SJCRH30 (cell line): ENCODE results near the gene FNDC5. TPM values are rescaled to one million over a fixed set of nuclear protein-coding genes. Genes with fewer than 3 reads are reported as not detected.

Source experiments
- DNase-seq, 2 experiments: peaks; one replicate each; pipeline ENCODE4 v3.0.0-alpha.2; 2015 to 2020
- H3K27ac ChIP-seq: fragments of 250-450 bp; sonication (Bioruptor Pico); 2 replicates; pipeline ENCODE4 v1.5.1; 2020; ENCODE audit warnings: mild to moderate bottlenecking, moderate library complexity
- H3K27me3 ChIP-seq: fragments of 250-450 bp; sonication (Bioruptor Pico); 2 replicates; pipeline ENCODE4 v1.5.1; 2020; ENCODE audit warnings: mild to moderate bottlenecking, moderate library complexity
- H3K36me3 ChIP-seq: fragments of 250-450 bp; sonication (Bioruptor Pico); 2 replicates; pipeline ENCODE4 v1.5.1; 2020; ENCODE audit warnings: mild to moderate bottlenecking, moderate library complexity
- H3K4me1 ChIP-seq: fragments of 250-450 bp; sonication (Bioruptor Pico); 2 replicates; pipeline ENCODE4 v1.5.1; 2020; ENCODE audit warnings: mild to moderate bottlenecking, moderate library complexity
- H3K4me3 ChIP-seq: fragments of 250-450 bp; sonication (Bioruptor Pico); 2 replicates; pipeline ENCODE4 v1.5.1; 2020; ENCODE audit warnings: mild to moderate bottlenecking, moderate library complexity
- H3K9me3 ChIP-seq: fragments of 250-450 bp; sonication (Bioruptor Pico); replicated peaks from 2 replicates; pipeline ENCODE4 v1.5.1; 2020; ENCODE audit warnings: mild to moderate bottlenecking, moderate library complexity
- total RNA-seq: library from RNA; depleted of rRNA; stranded (reverse); fragments of >200 nt; shearing (Covaris generic); gene quantifications from 2 replicates; pipeline ENCODE4 v1.2.3, GENCODE V29; 2014

The FNDC5 gene
- total RNA-seq, 1 experiment from 2014 or later: 72.2 TPM

GRCh38 chr1:32868085-32868484, 2.6 kb downstream of the FNDC5 start:
- no peaks in the 10 kb centered on the region for H3K27me3 ChIP-seq
- H3K36me3 ChIP-seq: peaks cover 40% of the 10 kb centered on the region
- peaks cover 13% of the 10 kb centered on the region; the same call in 1 of the 2 replicates for H3K4me1 ChIP-seq
- no peaks in the 10 kb centered on the region for H3K9me3 ChIP-seq
- no peak overlapping the region for H3K4me3 ChIP-seq
- no peak for DNase-seq
- H3K27ac ChIP-seq: no peak overlapping the region

GRCh38 chr1:32867671-32868070, 3.0 kb downstream of the FNDC5 start:
- H3K4me1 ChIP-seq: peaks cover 9% of the 10 kb centered on the region; the same call in 1 of the 2 replicates
- no peak overlapping the region for H3K27ac ChIP-seq
- peaks cover 44% of the 10 kb centered on the region for H3K36me3 ChIP-seq

GRCh38 chr1:32867151-32867550, 3.6 kb downstream of the FNDC5 start:
- H3K27ac ChIP-seq: no peak overlapping the region
- H3K27me3 ChIP-seq: no peaks in the 10 kb centered on the region
- H3K36me3 ChIP-seq: peaks cover 50% of the 10 kb centered on the region
- no peaks in the 10 kb centered on the region for H3K9me3 ChIP-seq
- DNase-seq: no peak
- H3K4me1 ChIP-seq: peaks cover 9% of the 10 kb centered on the region; the same call in 1 of the 2 replicates
- no peak overlapping the region for H3K4me3 ChIP-seq

More at GRCh38 chr1:32867671-32868070, 3.0 kb downstream of the FNDC5 start:
- Histone ChIP-seq H3K4me3 (no peak overlapping the region), H3K9me3 (no peaks in the 10 kb centered on the region), H3K27me3 (no peaks in the 10 kb centered on the region)
- DNase-seq: no peak

- no peak for DNase-seq
- H3K27ac ChIP-seq: no peak overlapping the region
- peaks cover 63% of the 10 kb centered on the region for H3K36me3 ChIP-seq
- H3K4me1 ChIP-seq: peaks cover 9% of the 10 kb centered on the region; the same call in 1 of the 2 replicates
- no peaks in the 10 kb centered on the region for H3K27me3 ChIP-seq
- no peak overlapping the region for H3K4me3 ChIP-seq
- H3K9me3 ChIP-seq: no peaks in the 10 kb centered on the region
These were observed 4.9 kb downstream of the FNDC5 start for GRCh38 chr1:32865639-32866405.

- peaks cover 68% of the 10 kb centered on the region for H3K36me3 ChIP-seq
- no peaks in the 10 kb centered on the region for H3K27me3 ChIP-seq
- DNase-seq: no peak
- H3K4me3 ChIP-seq: no peak overlapping the region
- H3K4me1 ChIP-seq: peaks cover 10% of the 10 kb centered on the region
- no peak overlapping the region for H3K27ac ChIP-seq
- no peaks in the 10 kb centered on the region for H3K9me3 ChIP-seq
These were observed 6.2 kb downstream of the FNDC5 start for GRCh38 chr1:32864375-32865019.

GRCh38 chr1:32863881-32864245, 6.8 kb downstream of the FNDC5 start:
- H3K9me3 ChIP-seq: no peaks in the 10 kb centered on the region
- H3K27ac ChIP-seq: no peak overlapping the region
- no peak for DNase-seq
- no peak overlapping the region for H3K4me3 ChIP-seq
- peaks cover 68% of the 10 kb centered on the region for H3K36me3 ChIP-seq
- H3K4me1 ChIP-seq: peaks cover 7% of the 10 kb centered on the region
- H3K27me3 ChIP-seq: no peaks in the 10 kb centered on the region

GRCh38 chr1:32863218-32863880, 7.4 kb downstream of the FNDC5 start:
- no peak for DNase-seq
- H3K36me3 ChIP-seq: peaks cover 66% of the 10 kb centered on the region

GRCh38 chr1:32861904-32862695, 8.6 kb downstream of the FNDC5 start:
- Histone ChIP-seq H3K36me3 (peaks cover 58% of the 10 kb centered on the region), H3K4me1 (peaks cover 7% of the 10 kb centered on the region), H3K4me3 (no peak overlapping the region), H3K9me3 (no peaks in the 10 kb centered on the region), H3K27me3 (no peaks in the 10 kb centered on the region), H3K27ac (no peak overlapping the region)
- DNase-seq: no peak

More at GRCh38 chr1:32863218-32863880, 7.4 kb downstream of the FNDC5 start:
- Histone ChIP-seq H3K4me1 (peaks cover 7% of the 10 kb centered on the region), H3K9me3 (no peaks in the 10 kb centered on the region), H3K27me3 (no peaks in the 10 kb centered on the region), H3K27ac (no peak overlapping the region), H3K4me3 (no peak overlapping the region)

GRCh38 chr1:32860566-32860965, 10.1 kb downstream of the FNDC5 start:
- no peak for DNase-seq
- Histone ChIP-seq H3K27me3 (no peaks in the 10 kb centered on the region), H3K27ac (no peak overlapping the region), H3K4me3 (no peak overlapping the region), H3K4me1 (peaks cover 7% of the 10 kb centered on the region), H3K9me3 (no peaks in the 10 kb centered on the region), H3K36me3 (peaks cover 58% of the 10 kb centered on the region)

- Histone ChIP-seq H3K36me3 (peaks cover 54% of the 10 kb centered on the region), H3K4me3 (no peak overlapping the region), H3K9me3 (no peaks in the 10 kb centered on the region), H3K27me3 (no peaks in the 10 kb centered on the region), H3K27ac (no peak overlapping the region), H3K4me1 (peaks cover 7% of the 10 kb centered on the region)
- DNase-seq: peak; percentile 57 to 70
These were observed 10.8 kb downstream of the FNDC5 start for GRCh38 chr1:32859915-32860314.

- Histone ChIP-seq H3K27me3 (no peaks in the 10 kb centered on the region), H3K4me3 (no peak overlapping the region), H3K36me3 (peaks cover 52% of the 10 kb centered on the region), H3K27ac (no peak overlapping the region), H3K4me1 (peaks cover 7% of the 10 kb centered on the region), H3K9me3 (no peaks in the 10 kb centered on the region)
- DNase-seq: no peak
These were observed 11.9 kb downstream of the FNDC5 start for GRCh38 chr1:32858791-32859190.

GRCh38 chr1:32858136-32858535, 12.6 kb downstream of the FNDC5 start:
- H3K9me3 ChIP-seq: no peaks in the 10 kb centered on the region
- peaks cover 45% of the 10 kb centered on the region for H3K36me3 ChIP-seq
- DNase-seq: no peak

GRCh38 chr1:32855861-32856617, 14.7 kb downstream of the FNDC5 start:
- H3K4me1 ChIP-seq: peaks cover 7% of the 10 kb centered on the region
- peaks cover 30% of the 10 kb centered on the region for H3K36me3 ChIP-seq
- H3K4me3 ChIP-seq: no peak overlapping the region
- no peak overlapping the region for H3K27ac ChIP-seq
- DNase-seq: no peak
- no peaks in the 10 kb centered on the region for H3K9me3 ChIP-seq
- no peaks in the 10 kb centered on the region for H3K27me3 ChIP-seq

More at GRCh38 chr1:32858136-32858535, 12.6 kb downstream of the FNDC5 start:
- Histone ChIP-seq H3K27ac (no peak overlapping the region), H3K4me1 (peaks cover 7% of the 10 kb centered on the region), H3K27me3 (no peaks in the 10 kb centered on the region), H3K4me3 (no peak overlapping the region)
